Large intestine (tissue), 3 donors: ENCODE measurements around the gene DESI2. TPM values are rescaled to one million over a fixed set of nuclear protein-coding genes. Genes with fewer than 3 reads are reported as not detected.

Source experiments
- DNase-seq, 2 donors: peaks; one replicate each; pipeline versions ENCODE4 v3.0.0 to v3.0.0-alpha.2; 2013
- H3K27ac ChIP-seq: one replicate; pipeline ENCODE4 v1.5.1; 2013; ENCODE audit warnings: low read length
- H3K27me3 ChIP-seq: 2 replicates; pipeline ENCODE4 v1.6.1; 2013; ENCODE audit warnings: low read length; ENCODE audit not compliant: control insufficient read depth, insufficient read depth
- H3K36me3 ChIP-seq: 2 replicates; pipeline ENCODE4 v1.6.1; 2013; ENCODE audit warnings: low read length; ENCODE audit not compliant: control insufficient read depth, insufficient read depth
- H3K4me1 ChIP-seq: one replicate; pipeline ENCODE4 v1.6.1; 2013; ENCODE audit warnings: low read length; ENCODE audit not compliant: control insufficient read depth, insufficient read depth
- H3K4me3 ChIP-seq: one replicate; pipeline ENCODE4 v1.5.1; 2013; ENCODE audit warnings: low read length
- H3K9me3 ChIP-seq: one replicate; pipeline ENCODE4 v1.6.1; 2013; ENCODE audit warnings: mild to moderate bottlenecking, low read depth, low read length, moderate library complexity; ENCODE audit not compliant: control insufficient read depth
- WGBS: methylation state at CpG from one replicate; pipeline ENCODE4 v1.1.5; 2013; ENCODE audit warnings: low lambda C conversion rate; ENCODE audit not compliant: insufficient coverage; 5-methylcytosine and 5-hydroxymethylcytosine counted together
- polyA plus RNA-seq: library from polyadenylated mRNA; unstranded; fragments of 120-200 nt; gene quantifications from one replicate; pipeline ENCODE4 v1.2.1, GENCODE V29; 2013

DESI2 gene
- polyA plus RNA-seq, 1 donor = 28.3 TPM

DNA sequence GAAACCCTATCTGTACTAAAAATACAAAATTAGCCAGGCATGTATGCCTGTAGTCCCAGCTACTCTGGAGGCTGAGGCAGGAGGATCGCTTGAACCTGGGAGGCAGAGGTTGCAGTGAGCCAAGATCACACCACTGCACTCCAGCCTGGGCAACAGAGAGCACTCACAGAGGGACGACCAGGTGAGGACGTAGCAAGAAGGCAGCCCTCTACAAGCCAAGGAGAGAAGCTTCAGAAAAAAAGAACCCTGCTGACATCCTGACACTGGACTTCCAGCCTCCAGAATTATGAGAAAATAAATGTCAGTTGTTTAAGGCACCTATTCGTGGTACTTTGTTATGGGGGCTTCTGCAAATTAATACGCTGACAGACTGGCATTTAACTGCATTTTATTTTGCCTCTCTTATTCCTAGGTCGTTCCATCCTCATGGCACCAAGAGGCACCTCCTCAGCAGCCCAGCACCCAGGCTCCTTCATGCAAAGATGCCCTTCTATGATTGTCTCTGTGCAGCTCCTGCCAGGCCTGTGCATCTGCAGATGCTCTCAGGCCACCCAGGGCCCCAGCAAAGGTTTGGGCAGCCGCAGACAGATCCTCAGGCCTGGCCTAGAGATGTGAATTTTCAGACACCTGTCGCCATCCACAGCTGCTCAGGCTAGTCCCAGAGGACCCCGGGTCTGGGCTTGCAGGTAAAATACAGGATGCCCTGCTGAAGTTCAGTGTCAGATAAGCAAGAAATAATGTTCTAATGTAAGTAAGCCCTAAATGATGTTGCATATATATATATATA lies 96.5 kb downstream of the DESI2 start:
- DNase-seq = no peak

DNA sequence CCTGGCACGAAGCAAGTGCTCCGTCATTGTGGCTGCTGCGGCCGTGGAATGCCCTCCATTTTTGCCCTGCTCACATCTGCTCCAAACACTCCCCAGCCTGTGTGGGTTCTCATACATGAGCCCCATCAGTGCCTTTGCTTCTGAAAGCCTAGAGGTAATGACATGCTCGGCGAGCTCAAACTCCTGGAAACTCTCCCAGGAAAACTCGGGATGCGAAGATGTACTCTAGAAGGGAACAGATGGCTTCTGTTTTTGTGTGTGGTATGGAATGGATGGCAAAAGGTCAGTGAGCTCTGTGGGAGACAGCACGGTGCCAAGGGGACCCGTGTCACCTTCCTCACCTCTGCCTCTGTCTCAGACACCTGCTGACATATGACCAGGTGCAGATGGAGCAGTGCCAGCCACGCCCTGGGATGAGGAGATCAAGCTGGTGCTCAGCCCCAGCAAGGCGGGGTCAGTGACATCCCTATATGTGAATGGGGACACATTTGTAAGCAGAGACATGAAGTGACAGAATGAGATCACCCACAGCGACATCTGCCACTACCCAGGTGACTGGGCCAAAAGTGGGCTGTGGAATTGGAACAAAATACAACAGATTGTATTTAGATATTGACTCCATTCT lies 98.5 kb downstream of the DESI2 start:
- no peaks in the 10 kb centered on the region for H3K9me3 ChIP-seq

More for the DNA sequence above, 96.5 kb downstream of the DESI2 start:
- Histone ChIP-seq H3K36me3 (no peaks in the 10 kb centered on the region), H3K4me3 (no peak overlapping the region), H3K27me3 (no peaks in the 10 kb centered on the region), H3K9me3 (no peaks in the 10 kb centered on the region), H3K27ac (no peak overlapping the region), H3K4me1 (no peaks in the 10 kb centered on the region)
- 100% methylated on average over 1 of the region's 9 CpGs for WGBS

DNA sequence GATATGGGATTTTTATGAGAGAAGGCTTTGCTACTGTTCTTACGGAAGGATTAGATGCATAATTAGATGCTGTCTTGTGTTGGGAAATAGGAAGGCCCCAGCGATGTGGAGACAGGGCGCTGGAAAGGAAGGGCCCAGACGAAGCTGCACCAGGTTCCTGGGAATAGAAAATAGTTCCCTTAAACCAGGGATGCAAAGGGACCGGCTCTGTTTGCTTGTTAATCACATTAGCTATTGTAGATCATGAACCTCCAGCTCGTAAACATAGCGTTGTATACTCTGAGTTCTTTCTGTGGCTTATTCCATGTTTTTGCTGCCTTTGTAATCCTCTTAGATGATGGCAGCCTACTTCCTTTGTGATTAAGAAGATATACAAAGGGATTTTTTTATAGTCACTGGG lies 102.7 kb downstream of the DESI2 start:
- Histone ChIP-seq H3K27me3 (no peaks in the 10 kb centered on the region), H3K36me3 (no peaks in the 10 kb centered on the region), H3K4me1 (no peaks in the 10 kb centered on the region), H3K27ac (no peak overlapping the region), H3K4me3 (no peak overlapping the region), H3K9me3 (no peaks in the 10 kb centered on the region)
- no CpG with 5 or more reads among the region's 7 CpGs for whole genome bisulfite sequencing
- DNase-seq = no peak

More for the DNA sequence above, 98.5 kb downstream of the DESI2 start:
- Histone ChIP-seq H3K27me3 (no peaks in the 10 kb centered on the region), H3K36me3 (no peaks in the 10 kb centered on the region), H3K4me1 (no peaks in the 10 kb centered on the region), H3K27ac (no peak overlapping the region), H3K4me3 (no peak overlapping the region)
- no CpG with 5 or more reads among the region's 13 CpGs for WGBS
- no peak for DNase-seq

DNA sequence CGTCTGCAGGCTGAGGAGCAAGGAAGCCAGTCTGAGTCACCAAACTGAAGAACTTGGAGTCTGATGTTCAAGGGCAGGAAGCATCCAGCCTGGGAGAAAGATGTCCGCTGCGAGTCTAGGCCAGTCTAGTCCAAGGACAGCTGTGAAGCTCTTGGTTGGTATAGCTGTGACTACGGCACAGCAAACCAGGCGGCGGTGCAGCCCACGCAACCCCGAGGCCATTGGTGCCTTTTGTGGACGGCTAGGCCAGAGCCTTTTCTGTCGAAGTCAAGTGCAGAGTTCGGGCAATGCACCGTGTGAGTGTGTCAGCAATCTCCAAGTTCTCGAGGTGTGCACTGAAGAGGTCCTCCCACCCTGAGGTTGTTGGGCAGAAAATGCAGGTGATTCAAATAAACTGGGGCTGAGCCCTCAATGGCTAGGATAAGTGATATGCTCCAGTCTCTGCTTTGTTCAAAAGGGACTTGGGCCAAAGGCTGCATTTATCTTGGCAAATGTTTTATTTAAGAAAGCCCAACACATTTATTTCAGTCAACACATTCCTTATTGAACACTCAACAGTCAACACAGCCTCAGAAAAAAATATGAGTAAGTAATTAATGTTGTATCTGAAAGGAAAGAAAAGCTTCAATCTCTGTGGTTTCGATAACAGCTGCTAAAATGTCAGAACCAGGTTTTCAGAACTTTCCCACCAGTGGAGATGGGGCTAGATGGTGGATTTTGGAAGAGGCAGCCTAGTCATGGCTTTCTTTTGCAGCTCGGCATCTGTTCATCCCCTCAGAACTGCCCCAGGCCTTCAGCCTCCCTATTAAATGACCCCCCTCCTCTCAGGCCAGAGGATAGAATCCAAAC lies 104.4 kb downstream of the DESI2 start:
- DNase-seq = no peak
- no peak overlapping the region for H3K4me3 ChIP-seq
- H3K9me3 ChIP-seq = no peaks in the 10 kb centered on the region
- H3K4me1 ChIP-seq = no peaks in the 10 kb centered on the region
- H3K36me3 ChIP-seq = no peaks in the 10 kb centered on the region
- H3K27me3 ChIP-seq = no peaks in the 10 kb centered on the region
- no CpG with 5 or more reads among the region's 15 CpGs for WGBS
- H3K27ac ChIP-seq = no peak overlapping the region

Other genes starting within 250 kb of the DESI2 start
- 61.8 TPM for gene ADSS2, start 201.2 kb upstream of the DESI2 start, polyA plus RNA-seq
- gene CATSPERE, start 191.9 kb upstream of the DESI2 start, polyA plus RNA-seq = 1.2 TPM
- gene COX20, start 182.5 kb downstream of the DESI2 start, polyA plus RNA-seq = 79.2 TPM
- 395 TPM for gene HNRNPU, start 211.4 kb downstream of the DESI2 start, polyA plus RNA-seq